A673 (cell line): ENCODE data around the gene LSM2. TPM values are rescaled to one million over a fixed set of nuclear protein-coding genes. Genes with fewer than 3 reads are reported as not detected.
"Not testable (repeated sequence)": the region's sequence is repeated elsewhere in the genome, so short reads cannot be mapped to it uniquely, and the experiment has no call there.

ENCODE experiments used
- BruUV-seq: library from RNA; stranded (reverse); fragments of 400-500 nt; replicated peaks from 2 replicates; lab custom pipeline; 2021; lab: Mats Ljungman, UMichigan
- CTCF ChIA-PET: fragments of 300-600 bp; sonication (Branson Sonifier 250); formaldehyde crosslinking; loops from one replicate; lab custom pipeline; 2022; ENCODE audit warnings: antibody characterized with exemption; lab: Charles Lee
- POLR2A ChIA-PET: fragments of 300-600 bp; sonication (Branson Sonifier 250); formaldehyde crosslinking; loops from one replicate; lab custom pipeline; 2022; ENCODE audit warnings: antibody characterized with exemption; ENCODE audit not compliant: low non-redundant PET; lab: Charles Lee
- DNase-seq: peaks from one replicate; pipeline ENCODE4 v3.0.0-alpha.2; 2015; ENCODE audit warnings: low spot score
- H3K27ac ChIP-seq: fragments of 200-600 bp; sonication (generic); 2 replicates; pipeline ENCODE4 v1.5.1; 2016; ENCODE audit warnings: mixed run types, low read depth, mild to moderate bottlenecking, mixed read lengths, antibody characterized with exemption, low read length; ENCODE audit not compliant: poor library complexity, severe bottlenecking
- H3K27me3 ChIP-seq: fragments of 200-600 bp; sonication (generic); replicated peaks from 2 replicates; pipeline ENCODE4 v1.6.1; 2017; ENCODE audit warnings: mixed run types, low read depth, mild to moderate bottlenecking, mixed read lengths, antibody characterized with exemption, low read length; ENCODE audit not compliant: insufficient read depth, poor library complexity
- H3K36me3 ChIP-seq: fragments of 200-600 bp; sonication (generic); 2 replicates; pipeline ENCODE4 v1.6.1; 2016; ENCODE audit warnings: mixed run types, mild to moderate bottlenecking, mixed read lengths, antibody characterized with exemption, low read length; ENCODE audit not compliant: insufficient read depth, poor library complexity, severe bottlenecking
- H3K4me1 ChIP-seq: fragments of 200-600 bp; sonication (generic); 2 replicates; pipeline ENCODE4 v1.6.1; 2017; ENCODE audit warnings: mixed run types, mild to moderate bottlenecking, mixed read lengths, antibody characterized with exemption, low read length; ENCODE audit not compliant: insufficient read depth, poor library complexity, severe bottlenecking
- H3K4me3 ChIP-seq: fragments of 200-600 bp; sonication (generic); 2 replicates; pipeline ENCODE4 v1.5.1; 2016; ENCODE audit warnings: low read depth, mixed run types, mild to moderate bottlenecking, mixed read lengths, low read length; ENCODE audit not compliant: poor library complexity, severe bottlenecking
- H3K9me3 ChIP-seq: fragments of 200-600 bp; sonication (generic); 2 replicates; pipeline ENCODE4 v1.6.1; 2016; ENCODE audit warnings: mixed run types, low read depth, mild to moderate bottlenecking, mixed read lengths, antibody characterized with exemption, low read length; ENCODE audit not compliant: poor library complexity, severe bottlenecking
- CTCF ChIP-seq: fragments of 300-800, 200-600 bp; sonication (generic); conservative IDR thresholded peaks from 2 replicates; pipeline ENCODE4 v1.5.1; 2017; ENCODE audit warnings: low read depth, mild to moderate bottlenecking, antibody characterized with exemption, low read length, moderate library complexity, mixed read lengths
- EZH2 ChIP-seq: fragments of 200-600 bp; sonication (generic); IDR thresholded peaks from 2 replicates; pipeline ENCODE4 v1.6.1; 2017; ENCODE audit warnings: borderline replicate concordance, low read depth, mild to moderate bottlenecking, mixed read lengths, antibody characterized with exemption, low read length; ENCODE audit not compliant: poor library complexity, severe bottlenecking
- intact Hi-C: fragments of 100-400 bp; cut with micrococcal nuclease; formaldehyde crosslinking; loops from one replicate; pipeline ENCODE4 v1.10.0; 2022; ENCODE audit not compliant: unreplicated experiment
- total RNA-seq: library from RNA; stranded (reverse); gene quantifications from 2 replicates; pipeline ENCODE4 v1.2.3, GENCODE V29; 2021

LSM2 gene
- total RNA-seq, 1 experiment from 2014 or later = 99.8 TPM

GRCh38 chr6:31842053-31842452 is 35.3 kb upstream of the LSM2 start:
- no TSS peak for BruUV-seq
- no peak for DNase-seq
- Histone ChIP-seq H3K27ac (no peak overlapping the region), H3K4me3 (no peak overlapping the region), H3K27me3 (no peaks in the 10 kb centered on the region), H3K9me3 (no peaks in the 10 kb centered on the region), H3K36me3 (peaks cover 41% of the 10 kb centered on the region), H3K4me1 (peaks cover 12% of the 10 kb centered on the region)
- intact Hi-C loops = no loop called here
- CTCF ChIA-PET = interaction anchor here (0.7 kb wide), 1 partner anchor 64 kb away, joined by 3 read pairs; no protein-coding TSS in a partner anchor
- TF ChIP-seq EZH2 (no peak), CTCF (no peak)
- POLR2A ChIA-PET = no interaction called here

- H3K9me3 ChIP-seq, intact Hi-C loops, H3K27ac ChIP-seq, H3K4me3 ChIP-seq, CTCF ChIA-PET, BruUV-seq, H3K27me3 ChIP-seq, DNase-seq: not testable (repeated sequence)
- POLR2A ChIA-PET = interaction anchor here (0.6 kb wide), 2 partner anchors 33 to 136 kb away, joined by 3 to 4 read pairs; partner anchors contain the start of gene LSM2
- Histone ChIP-seq H3K36me3 (peaks cover 54% of the 10 kb centered on the region), H3K4me1 (peaks cover 12% of the 10 kb centered on the region)
These were observed 33.0 kb upstream of the LSM2 start for GRCh38 chr6:31839779-31840126.

- BruUV-seq = no TSS peak
- H3K4me3 ChIP-seq = peak overlapping the region; percentile 74
- ChIA-PET CTCF (no interaction called here), POLR2A (no interaction called here)
- H3K27me3 ChIP-seq = no peaks in the 10 kb centered on the region
- TF ChIP-seq CTCF (no peak), EZH2 (no peak)
- no peak for DNase-seq
- peaks cover 16% of the 10 kb centered on the region for H3K4me1 ChIP-seq
- H3K9me3 ChIP-seq = no peaks in the 10 kb centered on the region
- H3K27ac ChIP-seq = no peak overlapping the region
- intact Hi-C loops = no loop called here
- peaks cover 54% of the 10 kb centered on the region for H3K36me3 ChIP-seq
These were observed 32.2 kb upstream of the LSM2 start for GRCh38 chr6:31838968-31839367.

- Histone ChIP-seq H3K4me3 (peak overlapping the region; percentile 74), H3K4me1 (peaks cover 17% of the 10 kb centered on the region), H3K36me3 (peaks cover 54% of the 10 kb centered on the region)
- H3K27ac ChIP-seq, intact Hi-C loops, POLR2A ChIA-PET, CTCF ChIA-PET, BruUV-seq, DNase-seq, H3K9me3 ChIP-seq, H3K27me3 ChIP-seq: not testable (repeated sequence)
These were observed 31.4 kb upstream of the LSM2 start for GRCh38 chr6:31838114-31838553.
